ENCODE results near the gene OGFRL1.

OGFRL1 gene

GRCh38 chr6:71284785-71285184 is 3.8 kb upstream of the OGFRL1 start:
- H3K4me3 ChIP-seq, result no peak overlapping the region
- no peak overlapping the region for H3K27ac ChIP-seq
- no peak for DNase-seq (ENCODE audit: low spot score)
- TF ChIP-seq CTCF (IDR thresholded peaks at IDR 0.05), result no peak

- H3K27ac ChIP-seq, result peak overlapping the region in 1 of 2 donors; percentile 95
- DNase-seq (ENCODE audit: low spot score), result no peak
- no peak overlapping the region for H3K4me3 ChIP-seq
- no peak for TF ChIP-seq CTCF (IDR thresholded peaks at IDR 0.05)
These were observed 1.6 kb upstream of the OGFRL1 start for GRCh38 chr6:71287038-71287437.

- Histone ChIP-seq H3K4me3 (peak overlapping the region; percentile 94), H3K27ac (peak overlapping the region; percentile 93 to 95)
- TF ChIP-seq CTCF (IDR thresholded peaks at IDR 0.05), result no peak
- DNase-seq (ENCODE audit: low spot score), result no peak
These were observed 734 bp upstream of the OGFRL1 start for GRCh38 chr6:71287926-71288227.

GRCh38 chr6:71289039-71289801 is 609 bp downstream of the OGFRL1 start:
- peak; percentile 74 for DNase-seq (ENCODE audit: low spot score)
- no peak for TF ChIP-seq CTCF (IDR thresholded peaks at IDR 0.05)

GRCh38 chr6:71289802-71290175 is 1.2 kb downstream of the OGFRL1 start:
- H3K27ac ChIP-seq, result peak overlapping the region in 1 of 2 donors; percentile 6
- peak overlapping the region; percentile 94 for H3K4me3 ChIP-seq
- no peak for TF ChIP-seq CTCF (IDR thresholded peaks at IDR 0.05)
- no peak for DNase-seq (ENCODE audit: low spot score)

More at GRCh38 chr6:71289039-71289801, 609 bp downstream of the OGFRL1 start:
- peak overlapping the region; percentile 94 for H3K4me3 ChIP-seq
- H3K27ac ChIP-seq, result peak overlapping the region; percentile 93 to 95

GRCh38 chr6:71290611-71291010 is 2.0 kb downstream of the OGFRL1 start:
- Histone ChIP-seq H3K4me3 (peak overlapping the region; percentile 94), H3K27ac (no peak overlapping the region)
- no peak for TF ChIP-seq CTCF (IDR thresholded peaks at IDR 0.05)
- DNase-seq (ENCODE audit: low spot score), result no peak

GRCh38 chr6:71292001-71292400 is 3.4 kb downstream of the OGFRL1 start:
- DNase-seq (ENCODE audit: low spot score), result no peak
- H3K27ac ChIP-seq, result no peak overlapping the region
- no peak for TF ChIP-seq CTCF (IDR thresholded peaks at IDR 0.05)
- peak overlapping the region; percentile 7 for H3K4me3 ChIP-seq

Data from coronary artery (tissue), 2 donors.